ENCODE measurements around the gene TMEM69.
A peak's percentile ranks its signal among the peaks of the same experiment; 100 is the strongest.
"Not testable (repeated sequence)": the region's sequence is repeated elsewhere in the genome, so short reads cannot be mapped to it uniquely, and the experiment has no call there.

Gene TMEM69

GRCh38 chr1:45679123-45679522, 8.9 kb upstream of the TMEM69 start:
- DNase-seq: no peak

DNA sequence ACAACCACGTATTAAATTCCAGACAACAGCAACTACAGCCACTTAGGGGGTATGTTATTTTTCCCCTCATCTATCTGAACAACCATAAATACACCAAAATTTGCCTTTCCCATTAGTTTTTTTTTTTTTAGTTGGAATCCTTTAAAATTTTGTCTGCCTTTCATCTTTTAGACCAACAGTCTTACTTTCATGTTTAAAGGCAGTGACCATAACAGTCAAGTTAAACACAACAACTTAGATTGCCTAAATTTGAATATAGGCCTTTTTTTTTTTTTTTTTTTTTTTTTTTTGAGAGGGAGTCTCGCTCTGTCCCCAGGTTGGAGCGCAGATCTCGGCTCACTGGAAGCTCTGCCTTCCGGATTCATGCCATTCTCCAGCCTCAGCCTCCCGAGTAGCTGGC, 5.0 kb upstream of the TMEM69 start:
- DNase-seq: no peak

DNA sequence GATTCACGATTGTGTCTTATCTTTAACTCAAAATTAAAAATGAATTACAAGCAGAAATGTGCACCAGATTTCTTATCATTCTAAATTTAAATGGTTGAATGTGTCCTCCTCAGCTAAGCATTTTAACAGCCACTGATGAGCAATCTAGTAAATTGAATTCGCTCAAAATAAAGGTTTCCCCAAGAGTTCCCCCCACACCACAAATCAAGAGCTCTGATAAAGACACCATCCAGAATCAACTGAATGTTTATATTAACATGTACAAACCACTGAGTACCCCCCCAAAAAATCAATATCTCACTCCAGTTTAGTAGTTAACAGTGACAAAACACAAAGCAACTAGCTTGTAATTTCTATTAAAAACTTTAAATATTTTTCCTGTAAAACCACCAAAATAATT, 3.6 kb upstream of the TMEM69 start:
- no peak for DNase-seq

GRCh38 chr1:45685308-45686014, 2.5 kb upstream of the TMEM69 start:
- peak; percentile 26 for DNase-seq

DNA sequence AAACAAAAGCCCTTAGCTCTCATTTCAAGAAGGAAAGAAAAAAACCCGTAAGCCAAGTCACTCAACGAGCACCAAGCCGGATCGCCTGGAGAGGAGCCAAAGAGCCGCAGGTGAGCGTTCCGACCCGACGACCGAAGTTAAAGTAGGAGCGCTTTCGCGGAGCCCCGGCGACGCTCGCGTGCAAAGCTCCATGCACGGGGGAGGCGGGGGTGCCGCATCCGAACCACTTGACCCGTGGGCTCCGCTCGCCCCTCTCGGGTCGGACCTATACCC, 2.0 kb upstream of the TMEM69 start:
- DNase-seq: peak; percentile 26

GRCh38 chr1:45686288-45687013, 1.5 kb upstream of the TMEM69 start, which contains the start of gene GPBP1L1:
Gene GPBP1L1 (minus strand): TSS chr1:45686533. CDS start chr1:45659087, 27,446 bp downstream.
- peak; percentile 94 for DNase-seq

DNA sequence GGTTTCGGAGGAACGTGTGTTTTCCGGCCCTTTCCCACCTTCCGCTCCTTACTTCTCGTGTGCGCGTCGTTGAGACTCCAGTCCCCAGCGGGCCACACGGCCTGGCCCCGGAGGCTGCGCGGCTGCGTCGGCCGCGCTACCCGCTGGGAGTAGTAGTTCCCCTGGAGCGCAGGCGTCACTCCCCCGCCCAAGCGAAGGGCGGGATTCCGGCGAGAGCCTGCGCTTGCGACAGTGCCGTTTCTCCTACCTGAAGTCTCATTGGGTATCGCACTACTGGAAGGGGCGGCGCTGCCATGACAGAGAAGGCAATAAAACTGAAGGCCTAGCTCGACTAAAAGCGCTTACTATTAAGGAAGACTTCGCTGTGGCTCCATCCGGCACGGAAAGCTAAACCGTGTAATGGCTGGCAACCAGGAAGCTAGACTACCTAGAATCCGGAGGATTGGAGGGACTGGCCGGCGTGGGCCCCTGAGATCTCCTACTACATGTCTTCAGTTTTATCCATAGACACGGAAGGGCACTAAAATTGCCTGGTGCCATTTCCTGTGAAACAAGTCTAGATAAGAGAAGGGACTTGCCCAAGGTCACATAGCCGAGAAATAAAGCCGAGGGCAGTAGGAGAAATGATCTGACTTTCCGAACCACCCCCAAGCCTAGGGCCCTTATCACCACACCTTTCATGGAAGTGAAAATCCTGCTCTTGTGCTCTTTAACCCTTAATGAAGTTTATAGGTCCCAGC, 797 bp upstream of the TMEM69 start:
- DNase-seq: peak; percentile 99

DNA sequence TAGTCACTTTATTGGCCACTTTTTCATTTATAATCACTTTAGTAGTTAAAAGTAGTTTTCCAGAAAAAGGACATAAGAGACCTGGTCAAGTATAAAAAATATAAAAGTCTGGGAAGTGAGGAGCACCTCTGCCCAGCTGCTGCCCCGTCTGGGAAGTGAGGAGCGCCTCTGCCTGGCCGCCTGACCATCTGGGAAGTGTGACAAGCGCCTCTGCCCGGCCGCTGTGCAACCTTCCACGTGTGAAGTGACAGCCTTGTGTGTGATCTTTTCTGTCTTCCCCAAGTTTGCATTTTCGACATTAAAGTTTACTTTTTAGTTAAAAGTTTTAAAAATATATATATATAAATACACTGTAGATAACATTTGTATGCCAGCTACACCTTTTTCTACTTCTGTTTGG, 5.8 kb downstream of the TMEM69 start:
- DNase-seq: not testable (repeated sequence)

GRCh38 chr1:45694823-45695222, 6.8 kb downstream of the TMEM69 start:
- no peak for DNase-seq

DNA sequence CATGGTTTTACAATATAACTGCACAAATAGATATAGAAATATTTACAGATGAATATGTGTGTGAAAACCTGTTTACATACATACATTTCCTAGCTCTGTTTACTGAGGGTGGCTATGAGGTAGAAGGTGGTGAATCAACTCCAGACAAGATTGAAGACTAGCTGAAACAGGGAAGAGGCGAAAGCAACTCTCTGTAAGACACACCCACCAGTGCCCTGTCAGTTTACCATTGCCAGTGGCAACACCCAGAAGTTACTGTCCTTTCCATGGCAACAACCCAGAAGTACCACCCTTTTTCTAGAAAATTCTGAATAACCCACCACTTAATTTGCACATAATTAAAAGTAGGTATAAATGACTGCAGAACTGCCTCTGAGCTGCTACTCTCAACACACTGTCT, 16.7 kb downstream of the TMEM69 start:
- no peak for DNase-seq

DNA sequence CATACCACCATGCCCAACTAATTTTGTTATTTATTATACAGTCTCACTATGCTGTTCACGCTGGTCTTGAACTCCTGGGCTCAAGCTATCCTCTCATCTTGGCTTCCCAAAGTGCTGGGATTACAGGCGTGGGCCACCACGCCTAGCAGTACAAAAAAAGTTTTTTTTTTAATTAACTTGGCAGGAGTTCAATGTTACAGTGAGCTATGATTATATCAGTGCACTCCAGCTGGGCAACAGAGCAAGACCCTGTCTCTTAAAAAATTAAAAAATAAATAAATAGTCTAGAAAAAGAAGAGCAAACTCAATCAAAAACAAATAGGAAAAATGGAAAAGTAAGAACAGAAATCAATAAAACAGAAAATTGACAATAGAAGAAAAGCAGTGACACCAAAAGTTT, 25.7 kb downstream of the TMEM69 start:
- no peak for DNase-seq

GRCh38 chr1:45716700-45717099, 28.7 kb downstream of the TMEM69 start:
- DNase-seq: no peak

DNA sequence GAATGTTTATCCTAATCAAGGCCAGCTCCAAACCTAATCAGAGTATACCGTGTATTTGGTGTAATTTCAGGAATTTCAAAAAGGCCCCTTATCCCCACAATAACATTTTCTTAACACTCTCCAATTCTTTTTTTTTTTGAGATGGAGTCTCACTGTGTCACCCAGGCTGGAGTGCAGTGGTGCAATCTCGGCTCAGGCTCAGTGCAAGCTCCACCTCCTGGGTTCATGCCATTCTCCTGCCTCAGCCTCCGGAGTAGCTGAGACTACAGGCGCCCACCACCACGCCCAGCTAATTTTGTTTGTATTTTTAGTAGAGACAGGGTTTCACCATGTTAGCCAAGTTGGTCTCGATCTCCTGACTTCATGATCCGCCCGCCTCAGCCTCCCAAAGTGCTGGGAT, 29.4 kb downstream of the TMEM69 start:
- not testable (repeated sequence) for DNase-seq

DNA sequence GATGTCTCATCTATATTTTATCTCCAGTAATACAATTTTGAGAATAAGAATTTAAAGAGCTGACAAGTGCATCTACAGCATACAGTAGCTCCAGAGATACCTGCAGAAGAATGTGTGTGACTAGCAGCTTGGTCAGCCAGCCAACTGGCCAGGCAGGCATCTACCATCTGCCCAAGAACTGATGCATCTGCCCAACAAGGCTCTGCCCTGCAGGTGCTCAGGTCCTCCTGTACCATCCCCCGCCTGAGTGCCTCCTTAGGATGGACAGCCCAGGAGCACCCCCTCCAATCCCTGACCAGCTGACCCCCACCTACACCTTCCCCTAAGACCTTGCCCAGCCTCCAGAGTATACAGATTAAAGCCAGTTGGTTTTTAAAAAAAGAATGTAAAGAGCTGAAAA, 30.3 kb downstream of the TMEM69 start:
- no peak for DNase-seq

DNA sequence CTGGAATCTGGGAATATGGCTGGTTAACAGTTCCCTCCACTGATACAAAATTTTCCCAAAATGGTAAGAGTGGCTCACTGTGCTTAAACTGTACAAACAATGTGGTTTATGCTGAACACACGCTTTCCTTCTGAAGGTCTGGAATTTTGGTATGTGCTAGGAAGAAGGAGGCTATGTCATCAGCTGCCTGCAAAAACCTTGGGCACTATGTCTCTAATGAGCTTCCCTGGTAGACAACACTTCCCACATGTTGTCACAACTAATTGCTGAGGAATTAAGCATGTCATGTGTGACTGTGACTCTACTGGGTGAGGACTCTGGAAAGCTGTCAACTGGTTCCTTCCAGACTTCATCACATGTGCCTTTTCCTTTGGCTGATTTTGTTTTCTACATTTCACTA, 33.2 kb downstream of the TMEM69 start:
- no peak for DNase-seq

GRCh38 chr1:45722809-45723208, 34.8 kb downstream of the TMEM69 start:
- DNase-seq: peak; percentile 87

- peak; percentile 19 for DNase-seq
Observed at GRCh38 chr1:45723248-45723930, 35.4 kb downstream of the TMEM69 start.

GRCh38 chr1:45726007-45726406, 38.0 kb downstream of the TMEM69 start:
- not testable (repeated sequence) for DNase-seq

DNA sequence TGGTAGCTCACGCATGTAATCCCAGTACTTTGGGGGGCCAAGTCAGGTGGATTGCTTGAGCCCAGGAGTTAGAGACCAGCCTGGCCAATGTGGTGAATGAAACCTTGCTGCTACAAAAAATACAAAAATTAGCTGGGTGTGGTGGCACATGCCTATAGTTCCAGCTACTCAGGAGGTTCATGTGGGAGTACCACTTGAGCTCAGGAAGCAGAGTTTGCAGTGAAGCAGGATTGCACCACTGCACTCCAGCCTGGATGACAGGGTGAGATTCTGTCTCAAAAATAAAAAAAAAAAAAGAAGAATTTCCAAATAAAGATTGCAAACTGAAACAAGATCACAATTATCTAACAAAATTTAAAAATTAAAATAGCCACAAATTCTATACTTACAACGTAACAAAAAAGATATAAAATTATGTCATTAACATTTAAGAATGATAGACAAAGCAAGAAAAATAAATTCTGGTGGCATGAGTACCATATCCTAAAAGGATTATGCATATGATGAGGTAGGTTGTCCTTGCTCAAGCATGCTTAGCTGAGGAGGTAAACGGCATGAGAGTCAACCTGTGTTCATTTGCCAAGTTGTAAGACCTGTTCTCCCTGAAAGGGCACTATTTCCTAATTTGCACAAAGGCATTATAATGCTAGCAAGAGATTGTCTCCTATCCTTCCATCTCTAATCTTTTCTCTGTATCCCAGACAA, 42.2 kb downstream of the TMEM69 start:
- DNase-seq: peak; percentile 34

GRCh38 chr1:45730780-45731319, 42.9 kb downstream of the TMEM69 start:
- no peak for DNase-seq

- DNase-seq: no peak
Observed at GRCh38 chr1:45739137-45739536, 51.2 kb downstream of the TMEM69 start.

DNA sequence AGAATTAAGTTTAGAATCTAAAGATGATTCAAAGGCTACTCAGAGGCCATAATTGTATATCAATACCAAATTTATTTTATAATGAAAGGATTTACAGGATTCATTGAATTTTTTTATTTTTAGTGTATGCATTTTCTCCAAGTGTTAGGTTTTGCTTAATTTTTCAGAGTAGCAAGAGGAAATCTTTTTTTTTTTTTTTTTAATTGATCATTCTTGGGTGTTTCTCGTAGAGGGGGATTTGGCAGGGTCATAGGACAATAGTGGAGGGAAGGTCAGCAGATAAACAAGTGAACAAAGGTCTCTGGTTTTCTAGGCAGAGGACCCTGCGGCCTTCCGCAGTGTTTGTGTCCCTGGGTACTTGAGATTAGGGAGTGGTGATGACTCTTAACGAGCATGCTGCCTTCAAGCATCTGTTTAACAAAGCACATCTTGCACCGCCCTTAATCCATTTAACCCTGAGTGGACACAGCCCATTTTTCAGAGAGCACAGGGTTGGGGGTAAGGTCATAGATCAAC, 51.7 kb downstream of the TMEM69 start:
- DNase-seq: not testable (repeated sequence)
